SIG-M5 treated with dmso at 0.1 percent for 504 hours (cell line): Measurements from ENCODE around the gene JADE2.

Experiments
- DNase-seq: peaks from one replicate; lab custom pipeline; 2025; ENCODE audit not compliant: unreplicated experiment; lab: John Stamatoyannopoulos, UW

JADE2 gene

GRCh38 chr5:134529460-134529859 lies 4.0 kb downstream of the JADE2 start:
- DNase-seq: no peak

GRCh38 chr5:134530301-134531077 lies 5.0 kb downstream of the JADE2 start:
- no peak for DNase-seq

GRCh38 chr5:134533115-134533815 lies 7.8 kb downstream of the JADE2 start:
- DNase-seq: peak; percentile 34

- DNase-seq: no peak
Measured at GRCh38 chr5:134534058-134534725, 8.7 kb downstream of the JADE2 start.

DNA sequence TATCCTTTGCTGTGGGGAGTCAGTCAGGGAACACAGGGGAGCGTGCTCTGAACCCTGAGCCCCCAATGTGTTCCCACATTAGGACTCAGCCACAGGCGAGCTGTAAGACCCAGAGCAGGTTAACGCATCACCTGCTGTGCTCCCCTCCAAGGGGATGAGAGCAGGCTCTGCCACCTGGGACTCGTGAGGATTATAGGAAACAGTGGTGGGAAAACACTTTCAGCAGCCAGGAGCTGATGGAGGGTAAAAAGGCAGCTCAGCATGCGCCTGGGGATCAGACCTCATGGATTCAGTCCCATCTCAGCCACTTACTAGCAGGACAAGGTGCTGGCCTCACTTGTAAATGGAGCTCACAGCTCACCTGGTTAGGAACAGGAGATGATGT lies 9.2 kb downstream of the JADE2 start:
- DNase-seq: no peak

DNA sequence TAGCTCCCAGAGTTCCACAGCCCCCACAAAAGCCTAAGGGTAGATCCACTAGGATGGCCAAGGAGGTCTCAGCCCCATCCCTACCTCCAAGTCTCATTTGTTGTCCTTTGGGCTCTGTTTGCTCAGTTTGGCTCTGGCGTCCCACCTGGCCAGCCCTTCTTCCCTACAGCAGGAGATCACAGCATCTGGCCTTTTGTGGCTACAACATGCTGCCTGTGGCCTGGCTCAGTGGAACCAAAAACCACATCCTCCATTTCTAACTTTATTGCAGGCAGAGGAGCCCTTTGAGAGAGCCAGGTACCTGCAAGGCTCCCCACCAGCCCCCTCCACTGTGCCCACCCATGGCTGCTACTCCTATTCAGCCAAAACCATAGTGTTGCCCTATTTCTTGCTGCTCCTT lies 11.4 kb downstream of the JADE2 start:
- no peak for DNase-seq

GRCh38 chr5:134537297-134537696 lies 11.8 kb downstream of the JADE2 start:
- DNase-seq: no peak

- no peak for DNase-seq
Measured at GRCh38 chr5:134538296-134538695, 12.8 kb downstream of the JADE2 start.

GRCh38 chr5:134539732-134540131 lies 14.3 kb downstream of the JADE2 start:
- DNase-seq: no peak

DNA sequence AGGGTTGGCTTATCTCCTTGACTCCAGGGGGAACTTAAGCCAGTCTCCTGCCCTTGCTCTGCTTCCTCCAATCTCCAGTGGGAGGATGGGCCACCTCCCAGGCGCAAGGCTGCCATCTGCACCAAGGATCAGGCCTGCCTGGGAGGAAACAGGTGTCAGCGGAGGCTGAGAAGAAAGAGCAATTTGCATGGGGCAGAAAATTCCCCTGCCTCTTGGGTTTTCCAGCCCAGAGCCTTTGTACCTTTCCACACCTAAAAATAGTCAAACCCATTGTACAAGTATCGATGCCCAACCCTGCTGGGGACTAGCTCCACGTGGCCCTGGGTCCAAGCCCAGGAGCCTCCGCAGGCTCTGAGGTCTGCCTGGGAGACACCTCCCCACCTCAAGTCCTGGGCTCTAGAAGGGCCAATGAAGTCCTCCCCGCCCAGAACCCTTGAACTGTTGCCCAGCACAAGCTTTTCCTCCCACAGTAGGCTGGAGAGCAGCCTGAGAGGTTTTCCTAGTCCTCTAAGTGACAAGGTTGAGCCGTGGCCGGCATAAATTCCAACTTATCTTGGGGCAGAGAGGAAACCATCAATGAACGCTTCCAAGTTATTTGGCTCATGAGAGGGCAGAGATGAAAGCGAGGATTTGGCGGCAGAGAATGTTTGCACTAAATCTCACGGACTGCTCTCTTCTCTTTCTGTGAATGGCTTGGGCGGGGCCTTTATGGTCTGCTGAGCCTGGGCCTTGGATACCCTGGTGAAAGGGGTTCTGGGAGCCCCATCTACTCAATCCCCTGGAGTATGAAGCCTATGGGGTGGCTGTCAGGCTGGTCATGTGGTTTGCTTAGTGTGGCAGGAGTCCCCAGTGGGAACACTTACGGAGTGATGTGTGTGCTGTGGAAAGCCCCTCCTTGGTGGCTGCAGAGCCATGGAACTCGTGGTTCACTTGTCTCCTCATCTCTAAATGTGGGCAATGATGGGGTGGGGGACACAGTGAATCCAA lies 15.6 kb downstream of the JADE2 start:
- no peak for DNase-seq

- no peak for DNase-seq
Measured at GRCh38 chr5:134541736-134542376, 16.4 kb downstream of the JADE2 start.

DNA sequence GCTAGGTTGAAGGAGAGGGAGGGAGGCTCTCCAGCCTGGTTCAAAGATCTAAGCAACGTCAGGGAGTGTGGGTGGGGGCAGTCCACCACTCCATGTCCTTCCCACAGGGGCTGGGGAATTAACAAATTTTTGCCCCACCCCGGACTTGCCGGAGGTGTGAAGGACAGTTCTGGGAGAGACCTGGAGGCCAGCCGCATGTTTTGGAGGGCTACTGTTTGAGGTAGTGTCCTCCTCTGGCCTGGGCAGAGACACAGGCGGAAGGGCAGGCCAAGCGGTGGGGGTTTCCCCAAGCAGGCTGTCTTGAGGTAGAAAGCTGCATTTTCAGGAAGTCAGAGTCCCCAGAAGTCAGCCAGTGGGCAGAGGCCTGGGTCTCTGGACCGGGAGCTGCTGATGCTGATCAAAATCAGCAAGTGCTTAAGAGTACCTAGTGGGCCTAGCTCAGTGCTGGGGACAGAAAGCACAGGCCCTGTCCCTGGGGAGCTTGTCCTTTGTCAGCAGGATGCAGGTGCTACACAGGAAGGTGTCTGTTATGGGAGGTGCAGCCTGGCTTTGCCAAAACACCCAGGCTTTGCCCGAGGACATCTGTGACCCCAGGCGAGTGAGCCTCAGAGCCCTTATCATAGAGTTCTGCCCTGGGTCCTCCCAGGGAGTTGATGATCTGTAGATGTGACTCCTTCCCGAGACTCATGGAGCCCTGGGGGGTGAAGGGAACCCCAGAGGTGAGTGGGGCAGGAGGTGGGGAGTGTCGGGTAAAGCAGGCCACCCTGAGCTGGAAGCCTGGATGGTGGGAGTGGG lies 18.5 kb downstream of the JADE2 start:
- DNase-seq: no peak

DNA sequence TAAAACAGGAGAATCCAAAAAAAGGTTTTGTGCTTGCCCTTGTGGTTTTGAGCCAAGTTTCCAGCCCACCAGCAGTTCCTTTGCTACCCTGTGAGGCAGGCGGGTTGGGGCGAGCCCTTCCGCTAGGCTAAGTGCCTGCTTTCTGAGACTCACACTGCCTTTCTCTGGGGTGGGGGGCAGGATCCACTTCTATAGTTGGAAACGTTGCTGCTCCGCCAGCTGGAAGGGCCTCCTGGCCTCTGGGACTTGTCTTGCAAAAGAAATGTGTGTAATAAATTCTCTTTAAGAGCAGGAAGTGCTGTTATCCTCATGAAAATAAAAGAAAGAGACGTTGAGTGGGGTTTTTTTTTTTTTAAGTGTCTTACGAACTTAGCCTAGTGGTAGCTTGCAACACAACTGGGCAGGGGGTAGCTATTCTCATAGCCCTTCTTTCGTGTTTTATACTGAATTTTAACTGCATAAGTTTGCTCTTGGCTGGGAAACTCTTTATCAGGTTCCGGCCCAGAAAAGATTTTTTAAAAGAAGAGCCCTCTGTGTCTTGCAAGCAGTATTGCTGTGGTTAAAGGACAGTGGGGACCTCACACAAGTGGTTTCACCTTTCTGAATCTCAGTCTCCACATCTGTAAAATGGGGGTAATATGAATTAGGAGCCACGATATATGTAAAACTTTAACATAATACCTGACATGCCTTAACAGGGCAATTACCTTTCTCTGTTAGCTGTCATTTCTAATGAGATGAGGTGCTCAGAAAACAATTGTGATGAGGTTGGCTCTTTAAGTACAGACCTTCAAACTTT lies 19.8 kb downstream of the JADE2 start:
- peak; percentile 87 for DNase-seq

DNA sequence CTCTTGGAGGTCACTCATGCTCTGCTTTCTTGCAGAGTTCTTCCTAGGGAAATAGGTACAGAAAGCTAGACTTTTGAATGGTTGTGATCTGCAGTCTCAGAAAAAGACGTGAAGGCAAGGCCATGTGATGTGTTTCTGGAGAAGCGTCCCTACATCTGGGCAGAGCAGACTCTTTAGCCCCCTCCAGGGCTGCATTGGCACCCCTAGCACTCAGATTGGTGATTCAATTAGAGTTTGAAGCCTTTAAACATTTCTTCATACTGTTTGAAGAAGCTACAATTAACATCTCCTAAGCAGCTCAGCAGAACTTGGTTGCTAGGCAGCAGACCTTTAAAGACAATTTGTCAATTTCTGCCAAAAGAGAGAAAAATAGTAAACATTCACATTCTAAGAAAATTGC lies 21.6 kb downstream of the JADE2 start:
- DNase-seq: no peak

GRCh38 chr5:134547579-134547978 lies 22.1 kb downstream of the JADE2 start:
- DNase-seq: no peak

DNA sequence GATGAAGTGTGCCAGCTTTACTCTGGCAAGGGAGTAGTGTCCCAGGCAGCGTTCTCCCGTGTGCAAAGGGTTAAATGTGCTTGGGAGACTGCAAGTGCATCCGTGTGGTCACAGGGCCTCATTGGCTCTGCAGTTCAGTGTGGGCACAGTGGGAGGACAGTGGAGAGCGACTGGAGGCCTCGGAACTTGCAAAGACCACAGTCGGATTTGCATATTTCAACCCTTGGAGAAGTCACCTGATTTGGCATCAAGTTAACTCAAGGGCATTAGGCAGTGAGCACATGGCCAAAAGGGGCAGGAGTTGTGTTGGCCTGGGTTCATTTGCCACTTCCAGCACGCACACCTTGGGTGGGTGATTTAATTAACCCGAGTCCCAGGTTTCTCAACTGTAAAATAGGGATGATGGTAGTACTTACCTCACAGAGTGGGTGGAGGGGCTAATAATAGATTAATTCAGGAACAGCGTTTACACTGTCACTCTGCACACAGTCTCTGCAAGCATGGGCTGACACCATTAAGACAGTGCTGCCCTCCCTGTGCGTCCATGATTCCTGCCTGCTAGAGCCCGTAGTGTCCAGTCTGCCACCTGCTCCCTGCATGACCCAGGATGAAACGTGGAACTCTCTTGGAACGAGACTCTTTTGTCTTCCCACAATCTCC lies 22.7 kb downstream of the JADE2 start:
- DNase-seq: no peak

DNA sequence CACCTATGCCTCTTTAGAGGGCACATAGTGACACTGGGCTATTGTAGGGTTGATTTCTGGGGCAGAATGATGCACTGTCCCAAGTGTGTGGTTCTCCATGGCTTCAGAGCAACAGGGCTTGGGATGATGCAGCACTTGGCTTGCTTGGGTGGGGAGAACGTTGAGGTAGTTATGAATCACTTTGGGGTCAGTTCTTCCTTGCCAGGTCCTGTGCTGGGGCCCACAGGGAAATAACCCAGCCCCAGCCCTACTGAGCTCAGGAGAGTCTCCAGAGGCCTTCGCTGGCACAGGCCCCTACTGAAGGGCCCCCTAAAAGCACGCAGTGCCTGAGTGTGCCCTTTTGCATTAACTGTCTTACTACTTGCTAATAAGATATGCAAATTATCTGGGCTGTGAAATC lies 24.2 kb downstream of the JADE2 start:
- no peak for DNase-seq
